Activated naive CD8-positive, alpha-beta T cell treated with anti-CD3 and anti-CD28 coated beads, Interleukin-2, amount 50 U/mL, for 16 hours (primary cell): Measurements from ENCODE around the gene CIDEA.

Source experiments
- DNase-seq: peaks from one replicate; pipeline ENCODE4 v3.0.0-alpha.2; 2020; ENCODE audit warnings: low read depth, low spot score

Gene CIDEA

GRCh38 chr18:12317664-12318333 is 63.6 kb downstream of the CIDEA start:
- DNase-seq = no peak

GRCh38 chr18:12318334-12318697 is 64.2 kb downstream of the CIDEA start:
- DNase-seq = no peak

GRCh38 chr18:12318857-12319256 is 64.7 kb downstream of the CIDEA start:
- DNase-seq = no peak

DNA sequence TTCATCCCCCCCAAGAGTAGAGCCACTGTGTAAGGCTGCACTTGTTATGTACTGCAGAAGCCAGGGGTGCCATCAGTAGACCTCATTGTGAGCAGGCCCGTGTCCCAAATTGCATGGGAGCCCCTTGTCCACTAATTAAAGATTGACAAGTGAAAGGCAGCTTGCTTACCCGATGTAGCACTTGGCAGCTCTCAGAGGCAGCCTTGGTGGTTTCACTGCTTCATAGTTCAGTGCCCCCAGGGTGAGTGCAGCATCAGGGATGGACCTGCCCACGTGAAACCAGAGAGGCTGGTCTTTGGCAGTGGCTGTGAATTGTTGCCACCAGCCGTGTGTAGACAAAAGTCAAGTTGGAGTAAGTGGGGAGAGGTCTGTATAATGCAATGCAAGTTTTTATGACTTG is 67.2 kb downstream of the CIDEA start:
- DNase-seq = no peak

DNA sequence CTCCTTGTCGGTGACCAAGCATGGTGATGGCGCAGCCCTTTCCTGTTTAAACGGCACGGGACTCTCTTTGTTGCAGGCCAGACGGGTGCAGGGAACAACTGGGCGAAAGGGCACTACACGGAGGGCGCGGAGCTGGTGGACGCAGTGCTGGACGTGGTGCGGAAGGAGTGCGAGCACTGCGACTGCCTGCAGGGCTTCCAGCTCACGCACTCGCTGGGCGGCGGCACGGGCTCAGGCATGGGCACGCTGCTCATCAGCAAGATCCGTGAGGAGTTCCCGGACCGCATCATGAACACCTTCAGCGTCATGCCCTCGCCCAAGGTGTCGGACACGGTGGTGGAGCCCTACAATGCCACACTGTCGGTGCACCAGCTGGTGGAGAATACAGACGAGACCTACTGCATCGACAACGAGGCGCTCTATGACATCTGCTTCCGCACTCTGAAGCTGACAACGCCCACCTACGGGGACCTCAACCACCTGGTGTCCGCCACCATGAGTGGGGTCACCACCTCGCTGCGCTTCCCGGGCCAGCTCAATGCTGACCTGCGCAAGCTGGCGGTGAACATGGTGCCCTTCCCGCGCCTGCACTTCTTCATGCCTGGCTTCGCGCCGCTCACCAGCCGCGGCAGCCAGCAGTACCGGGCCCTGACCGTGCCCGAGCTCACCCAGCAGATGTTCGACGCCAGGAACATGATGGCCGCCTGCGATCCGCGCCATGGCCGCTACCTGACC is 71.0 kb downstream of the CIDEA start:
- no peak for DNase-seq

DNA sequence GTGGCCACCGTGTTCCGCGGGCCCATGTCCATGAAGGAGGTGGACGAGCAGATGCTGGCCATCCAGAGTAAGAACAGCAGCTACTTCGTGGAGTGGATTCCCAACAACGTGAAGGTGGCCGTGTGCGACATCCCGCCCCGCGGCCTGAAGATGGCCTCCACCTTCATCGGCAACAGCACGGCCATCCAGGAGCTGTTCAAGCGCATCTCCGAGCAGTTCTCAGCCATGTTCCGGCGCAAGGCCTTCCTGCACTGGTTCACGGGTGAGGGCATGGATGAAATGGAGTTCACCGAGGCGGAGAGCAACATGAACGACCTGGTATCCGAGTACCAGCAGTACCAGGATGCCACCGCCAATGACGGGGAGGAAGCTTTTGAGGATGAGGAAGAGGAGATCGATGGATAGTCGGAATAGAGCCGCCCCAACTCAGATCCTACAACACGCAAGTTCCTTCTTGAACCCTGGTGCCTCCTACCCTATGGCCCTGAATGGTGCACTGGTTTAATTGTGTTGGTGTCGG is 71.6 kb downstream of the CIDEA start:
- DNase-seq = no peak

DNA sequence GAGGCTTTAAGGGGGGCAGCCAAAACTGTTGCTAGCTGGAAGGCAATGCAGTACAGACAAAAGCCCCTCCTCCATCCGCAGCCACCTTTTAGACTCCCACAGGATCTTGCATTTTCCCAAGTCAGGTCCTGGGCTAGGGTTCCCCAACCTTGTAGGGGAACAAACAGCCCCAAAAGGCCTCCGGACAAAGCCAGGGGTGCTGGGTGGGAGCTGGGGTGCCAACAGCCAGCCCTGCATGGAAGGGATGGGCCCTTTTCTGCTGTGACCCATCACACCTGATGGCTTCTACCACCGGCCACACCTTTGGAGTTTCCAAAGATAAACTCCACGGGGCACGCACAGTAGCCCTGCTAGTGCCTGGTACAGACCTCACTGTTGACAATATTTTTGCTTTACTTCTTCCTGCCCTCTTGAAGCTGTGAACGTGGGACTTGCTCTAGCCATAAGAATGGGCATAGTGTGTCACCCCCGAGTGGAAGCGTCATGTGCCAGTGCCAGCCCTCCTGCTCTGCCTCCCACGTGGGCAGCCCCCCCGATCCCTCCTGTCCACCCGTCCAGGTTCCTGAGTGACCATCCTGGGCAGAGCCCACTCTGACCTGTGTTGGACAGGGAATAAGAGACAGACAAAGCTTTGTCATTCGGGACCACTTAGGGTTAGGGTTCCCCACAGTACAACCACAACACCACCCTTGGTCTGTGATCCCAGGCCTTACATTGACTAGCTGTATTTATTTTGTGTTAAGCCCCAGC is 72.7 kb downstream of the CIDEA start:
- DNase-seq = no peak
